CD14-positive monocyte (primary cell): ENCODE measurements around the gene PRKN. TPM values are rescaled to one million over a fixed set of nuclear protein-coding genes. Genes with fewer than 3 reads are reported as not detected.

Experiments used
- DNase-seq, 3 donors: peaks; one replicate each; pipeline ENCODE4 v3.0.0-alpha.2; 2011 to 2022
- H2AFZ ChIP-seq: 2 replicates; pipeline ENCODE4 v1.6.0; 2012; ENCODE audit warnings: mild to moderate bottlenecking, low read depth, low read length, inconsistent platforms; ENCODE audit not compliant: insufficient read depth, poor library complexity, severe bottlenecking
- H3K27ac ChIP-seq, 2 donors: 1 replicate in 1 of 2; 2 replicates in 1 of 2; pipeline ENCODE4 v1.5.1; 2012 to 2013; ENCODE audit warnings: low read length in 2 of 2, control low read depth in 1 of 2, inconsistent platforms in 1 of 2, low read depth in 1 of 2, mild to moderate bottlenecking in 1 of 2
- H3K27me3 ChIP-seq, 2 donors: one replicate each; pipeline versions ENCODE4 v1.6.0 to v1.6.1; 2011 to 2013; ENCODE audit warnings: low read length in 2 of 2; ENCODE audit not compliant: control insufficient read depth in 2 of 2, insufficient read depth in 2 of 2
- H3K36me3 ChIP-seq, 2 donors: replicated peaks in 1 of 2; 1 replicate in 1 of 2; 2 replicates in 1 of 2; pipeline versions ENCODE4 v1.5.1 to v1.6.1; 2012 to 2013; ENCODE audit warnings: low read length in 2 of 2, control low read depth in 1 of 2, inconsistent platforms in 1 of 2, mild to moderate bottlenecking in 1 of 2; ENCODE audit not compliant: insufficient read depth in 2 of 2, control insufficient read depth in 1 of 2
- H3K4me1 ChIP-seq, 2 donors: 1 replicate in 1 of 2; 2 replicates in 1 of 2; pipeline versions ENCODE4 v1.5.1 to v1.6.1; 2012 to 2013; ENCODE audit warnings: low read length in 2 of 2, control low read depth in 1 of 2, inconsistent platforms in 1 of 2, mild to moderate bottlenecking in 1 of 2, moderate library complexity in 1 of 2; ENCODE audit not compliant: insufficient read depth in 2 of 2, control insufficient read depth in 1 of 2
- H3K4me2 ChIP-seq: replicated peaks from 2 replicates; pipeline ENCODE3; 2012; ENCODE audit warnings: low read length, moderate library complexity, mild to moderate bottlenecking; ENCODE audit not compliant: poor library complexity, severe bottlenecking; ENCODE audit errors: extremely low read depth
- H3K4me3 ChIP-seq, 3 experiments: fragments of 200-600 bp in 1 of 3; sonication (generic) in 1 of 3; replicated peaks in 1 of 3; 1 replicate in 2 of 3; 2 replicates in 1 of 3; pipeline ENCODE4 v1.5.1; 2011 to 2013; ENCODE audit warnings: low read length in 3 of 3, mild to moderate bottlenecking in 3 of 3, control low read depth in 2 of 3, low read depth in 2 of 3, inconsistent platforms in 1 of 3, moderate library complexity in 1 of 3
- H3K79me2 ChIP-seq: 2 replicates; pipeline ENCODE4 v1.6.0; 2012; ENCODE audit warnings: mild to moderate bottlenecking, control low read depth, inconsistent platforms, low read length, moderate library complexity; ENCODE audit not compliant: insufficient read depth
- H3K9ac ChIP-seq: 2 replicates; pipeline ENCODE4 v1.6.0; 2017; ENCODE audit warnings: low read length, mild to moderate bottlenecking; ENCODE audit not compliant: insufficient read depth, poor library complexity, severe bottlenecking
- H3K9me3 ChIP-seq, 2 donors: replicated peaks in 1 of 2; 1 replicate in 1 of 2; 2 replicates in 1 of 2; pipeline versions ENCODE4 v1.5.1 to v1.6.1; 2012 to 2013; ENCODE audit warnings: low read length in 2 of 2, control low read depth in 1 of 2; ENCODE audit not compliant: control insufficient read depth in 1 of 2, insufficient read depth in 1 of 2
- H4K20me1 ChIP-seq: 2 replicates; pipeline ENCODE4 v1.6.0; 2012; ENCODE audit warnings: mild to moderate bottlenecking, low read length, control low read depth, moderate library complexity; ENCODE audit not compliant: insufficient read depth
- H3K27ac Mint-ChIP-seq, 7 donors: one replicate each; pipeline ENCODE4 v1.8.0; 2020; ENCODE audit warnings: mild to moderate bottlenecking in 7 of 7, mixed read lengths in 7 of 7, moderate library complexity in 6 of 7, inconsistent platforms in 2 of 7
- H3K27me3 Mint-ChIP-seq, 3 donors: one replicate each; pipeline ENCODE4 v1.8.0; 2021 to 2022; ENCODE audit warnings: low read depth in 3 of 3, mild to moderate bottlenecking in 3 of 3, mixed read lengths in 3 of 3, moderate library complexity in 3 of 3, inconsistent platforms in 1 of 3
- H3K36me3 Mint-ChIP-seq, 2 donors: one replicate each; pipeline ENCODE4 v1.8.0; 2020; ENCODE audit warnings: mixed read lengths in 2 of 2, inconsistent platforms in 1 of 2, mild to moderate bottlenecking in 1 of 2
- H3K4me1 Mint-ChIP-seq: one replicate; pipeline ENCODE4 v1.8.0; 2020; ENCODE audit warnings: mild to moderate bottlenecking, mixed read lengths
- H3K4me3 Mint-ChIP-seq, 2 donors: one replicate each; pipeline ENCODE4 v1.8.0; 2020; ENCODE audit warnings: mild to moderate bottlenecking in 2 of 2, mixed read lengths in 2 of 2, moderate library complexity in 1 of 2
- H3K9me3 Mint-ChIP-seq, 7 donors: one replicate each; pipeline ENCODE4 v1.8.0; 2020 to 2022; ENCODE audit warnings: mixed read lengths in 7 of 7, mild to moderate bottlenecking in 6 of 7, moderate library complexity in 6 of 7, inconsistent platforms in 2 of 7
- WGBS: methylation state at CpG from one replicate; pipeline ENCODE4 v1.1.5; 2013; ENCODE audit warnings: missing lambda C conversion rate; ENCODE audit not compliant: insufficient coverage; 5-methylcytosine and 5-hydroxymethylcytosine counted together
- intact Hi-C, 2 donors: fragments of 100-400 bp; cut with micrococcal nuclease; formaldehyde crosslinking; loops; one replicate each; pipeline versions ENCODE4 v1.15.0 to v1.15.1; 2023
- polyA plus RNA-seq, 3 donors: library from polyadenylated mRNA; depleted of rRNA in 1 of 3; unstranded in 2 of 3; stranded (reverse) in 1 of 3; fragments of 300-500 nt in 2 of 3; fragments of >200 nt in 1 of 3; fragmentation: Illumina TruSeq in 2 of 3; gene quantifications; 1 replicate in 2 of 3; 2 replicates in 1 of 3; pipeline ENCODE4 v1.2.3, GENCODE V29; 2012 to 2021
- TF ChIP-seq, protein P1 (sequence below): fragments of 200-600 bp; IDR thresholded peaks from one replicate; pipeline ENCODE4 v1.8.0; 2022; ENCODE audit warnings: antibody characterized with exemption, mild to moderate bottlenecking

The PRKN gene
- polyA plus RNA-seq, 3 donors: 0.19 to 0.21 TPM; not detected in 1

DNA sequence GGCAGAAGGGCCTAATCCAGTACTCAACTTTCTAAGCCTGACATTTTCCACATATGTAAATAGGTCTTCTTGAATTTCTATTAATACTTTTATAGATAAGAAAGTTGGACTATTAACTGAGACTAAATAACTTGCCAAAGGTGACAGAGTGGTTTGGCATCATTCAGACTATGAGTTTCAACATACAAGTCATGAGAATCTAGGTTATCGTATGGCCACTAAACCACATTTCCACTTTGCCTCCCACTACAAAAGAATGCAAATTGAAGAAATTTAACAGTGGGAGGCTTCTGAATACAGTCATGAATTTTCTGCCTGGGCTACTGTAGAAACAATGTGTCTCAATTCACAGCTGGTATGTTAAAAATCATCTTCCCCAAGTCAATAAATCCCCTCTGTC is 922.7 kb downstream of the PRKN start:
- peaks cover 0 to 3% (median 0%) of the 10 kb centered on the region in 3 donors for H3K27me3 Mint-ChIP-seq

DNA sequence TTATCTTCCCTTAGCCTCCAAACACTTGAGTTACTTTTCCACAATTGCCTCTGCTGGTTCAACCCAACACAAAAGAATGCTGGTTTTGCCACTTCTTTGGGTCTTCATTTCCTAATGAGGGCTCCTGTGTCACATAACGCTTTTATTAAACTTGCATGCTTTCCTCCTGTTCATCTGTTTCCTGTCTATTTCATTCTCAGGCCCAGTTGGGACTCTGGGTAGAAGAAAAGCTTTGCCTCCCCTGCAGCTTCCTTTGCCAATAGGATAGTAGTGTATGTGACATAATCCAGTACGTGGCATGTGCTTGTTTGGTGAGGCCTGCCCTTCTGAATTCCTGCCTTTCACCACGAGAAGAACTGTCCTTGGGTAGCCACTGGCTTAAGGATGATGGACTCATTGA is 924.4 kb downstream of the PRKN start:
- TF ChIP-seq, protein P1, sequence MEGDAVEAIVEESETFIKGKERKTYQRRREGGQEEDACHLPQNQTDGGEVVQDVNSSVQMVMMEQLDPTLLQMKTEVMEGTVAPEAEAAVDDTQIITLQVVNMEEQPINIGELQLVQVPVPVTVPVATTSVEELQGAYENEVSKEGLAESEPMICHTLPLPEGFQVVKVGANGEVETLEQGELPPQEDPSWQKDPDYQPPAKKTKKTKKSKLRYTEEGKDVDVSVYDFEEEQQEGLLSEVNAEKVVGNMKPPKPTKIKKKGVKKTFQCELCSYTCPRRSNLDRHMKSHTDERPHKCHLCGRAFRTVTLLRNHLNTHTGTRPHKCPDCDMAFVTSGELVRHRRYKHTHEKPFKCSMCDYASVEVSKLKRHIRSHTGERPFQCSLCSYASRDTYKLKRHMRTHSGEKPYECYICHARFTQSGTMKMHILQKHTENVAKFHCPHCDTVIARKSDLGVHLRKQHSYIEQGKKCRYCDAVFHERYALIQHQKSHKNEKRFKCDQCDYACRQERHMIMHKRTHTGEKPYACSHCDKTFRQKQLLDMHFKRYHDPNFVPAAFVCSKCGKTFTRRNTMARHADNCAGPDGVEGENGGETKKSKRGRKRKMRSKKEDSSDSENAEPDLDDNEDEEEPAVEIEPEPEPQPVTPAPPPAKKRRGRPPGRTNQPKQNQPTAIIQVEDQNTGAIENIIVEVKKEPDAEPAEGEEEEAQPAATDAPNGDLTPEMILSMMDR: no peak
- 52% methylated on average over 2 of the region's 3 CpGs for WGBS

More for the DNA sequence above, 922.7 kb downstream of the PRKN start:
- Histone ChIP-seq H3K4me1 (no peaks in the 10 kb centered on the region), H3K27ac (no peak overlapping the region), H3K36me3 (no peaks in the 10 kb centered on the region), H3K4me2 (no peak overlapping the region), H3K27me3 (no peaks in the 10 kb centered on the region), H4K20me1 (no peaks in the 10 kb centered on the region), H3K9ac (no peak overlapping the region), H3K4me3 (no peak overlapping the region), H2AFZ (no peak overlapping the region), H3K79me2 (no peaks in the 10 kb centered on the region), H3K9me3 (no peaks in the 10 kb centered on the region)
- intact Hi-C loops: no loop called here
- no peaks in the 10 kb centered on the region for H3K4me1 Mint-ChIP-seq
- DNase-seq: no peak
- H3K9me3 Mint-ChIP-seq: peaks cover 3 to 16% (median 11%) of the 10 kb centered on the region in 7 donors
- H3K36me3 Mint-ChIP-seq: no peaks in the 10 kb centered on the region
- no peak overlapping the region for H3K27ac Mint-ChIP-seq
- TF ChIP-seq, protein P1: no peak
- WGBS: no CpG with 5 or more reads among the region's 1 CpG
- no peak overlapping the region for H3K4me3 Mint-ChIP-seq

More for the DNA sequence above, 924.4 kb downstream of the PRKN start:
- Histone ChIP-seq H3K9ac (no peak overlapping the region), H3K4me1 (no peaks in the 10 kb centered on the region), H3K27me3 (no peaks in the 10 kb centered on the region), H3K27ac (no peak overlapping the region), H3K4me2 (no peak overlapping the region), H2AFZ (no peak overlapping the region), H4K20me1 (no peaks in the 10 kb centered on the region), H3K36me3 (no peaks in the 10 kb centered on the region), H3K4me3 (no peak overlapping the region), H3K9me3 (peaks cover 0 to 4% of the 10 kb centered on the region in 2 donors), H3K79me2 (no peaks in the 10 kb centered on the region)
- Mint-ChIP-seq H3K4me1 (no peaks in the 10 kb centered on the region), H3K4me3 (no peak overlapping the region), H3K9me3 (peaks cover 3 to 16% (median 11%) of the 10 kb centered on the region in 7 donors), H3K27me3 (peaks cover 0 to 3% (median 0%) of the 10 kb centered on the region in 3 donors), H3K36me3 (no peaks in the 10 kb centered on the region), H3K27ac (peak overlapping the region in 1 of 7 donors; percentile 31)
- intact Hi-C loops: no loop called here
- no peak for DNase-seq
